K562 (cell line): ENCODE measurements around the gene SORCS1. TPM values are rescaled to one million over a fixed set of nuclear protein-coding genes. Genes with fewer than 3 reads are reported as not detected.

Experiments used
- ATAC-seq: fragments of 200-7000 bp; cut with Tn5 transposase; 3 replicates; pipeline ENCODE4 v1.9.1; 2020; ENCODE audit warnings: moderate library complexity
- BruUV-seq: library from RNA; stranded (reverse); fragments of 400-500 nt; replicated peaks from 2 replicates; lab custom pipeline; 2021; lab: Mats Ljungman, UMichigan
- CTCF ChIA-PET: fragments of 300-600 bp; formaldehyde crosslinking; extraction: SDS; loops from one replicate; lab custom pipeline; 2021; ENCODE audit warnings: low intra/inter-chr PET ratio; lab: Yijun Ruan, JAX
- POLR2A ChIA-PET: fragments of 300-600, 350-650 bp; sonication (Branson Sonifier 250); formaldehyde crosslinking; extraction: SDS; loops from one replicate; lab custom pipeline; 2021; ENCODE audit warnings: antibody characterized with exemption, inconsistent platforms; lab: Yijun Ruan, JAX
- DNase-seq, 4 experiments: peaks; one replicate each; pipeline versions ENCODE4 v3.0.0 to v3.0.0-alpha.2; 2011 to 2018; ENCODE audit warnings: low spot score in 3 of 4, mixed read lengths in 3 of 4; ENCODE audit errors: extremely low read depth in 1 of 4
- FAIRE-seq: peaks from 2 replicates; lab custom pipeline; 2011; peaks lifted over from hg19 to GRCh38; lab: Jason Lieb, UNC
- H2AFZ ChIP-seq: 2 replicates; pipeline ENCODE4 v1.6.0; 2011; ENCODE audit warnings: low read depth, low read length, control low read depth, inconsistent platforms
- H3K27ac ChIP-seq: fragments of 200-600 bp; 3 replicates; pipeline ENCODE4 v1.8.0; 2011; ENCODE audit warnings: low read depth, mild to moderate bottlenecking, control low read depth, inconsistent platforms, low read length, moderate library complexity, mixed read lengths; ENCODE audit errors: extremely low read depth
- H3K27me3 ChIP-seq, 2 experiments: fragments of 300-600 bp in 1 of 2; 2 replicates in 1 of 2; 3 replicates in 1 of 2; pipeline versions ENCODE4 v1.6.0 to v1.8.0; 2011; ENCODE audit warnings: inconsistent platforms in 2 of 2, low read length in 2 of 2, mild to moderate bottlenecking in 1 of 2, mixed read lengths in 1 of 2, moderate library complexity in 1 of 2; ENCODE audit not compliant: control insufficient read depth in 2 of 2, insufficient read depth in 2 of 2
- H3K36me3 ChIP-seq: fragments of 300-600 bp; 3 replicates; pipeline ENCODE4 v1.8.0; 2011; ENCODE audit warnings: mild to moderate bottlenecking, low read length, inconsistent platforms; ENCODE audit not compliant: control insufficient read depth, insufficient read depth
- H3K4me1 ChIP-seq, 2 experiments: fragments of 200-600 bp in 1 of 2; replicated peaks in 1 of 2; 2 replicates in 1 of 2; 3 replicates in 1 of 2; pipeline versions ENCODE4 v1.5.1 to v1.8.0; 2011; ENCODE audit warnings: inconsistent platforms in 2 of 2, low read length in 2 of 2, mild to moderate bottlenecking in 1 of 2, mixed read lengths in 1 of 2, moderate library complexity in 1 of 2; ENCODE audit not compliant: control insufficient read depth in 2 of 2, insufficient read depth in 2 of 2
- H3K4me2 ChIP-seq: 2 replicates; pipeline ENCODE4 v1.6.1; 2011; ENCODE audit warnings: low read length, control low read depth, inconsistent platforms, mixed read lengths; ENCODE audit not compliant: insufficient read depth
- H3K4me3 ChIP-seq: fragments of 200-600 bp; sonication (generic), shearing (Covaris generic); 2 replicates; pipeline ENCODE4 v1.5.1; 2016; ENCODE audit warnings: control low read depth, inconsistent platforms
- H3K79me2 ChIP-seq: fragments of 200-600 bp; 3 replicates; pipeline ENCODE4 v1.8.0; 2011; ENCODE audit warnings: low read length, inconsistent platforms; ENCODE audit not compliant: control insufficient read depth, insufficient read depth
- H3K9ac ChIP-seq, 2 experiments: 2 replicates each; pipeline versions ENCODE4 v1.6.0 to v1.6.1; 2011; ENCODE audit warnings: low read depth in 2 of 2, low read length in 2 of 2, control low read depth in 1 of 2, inconsistent platforms in 1 of 2, mild to moderate bottlenecking in 1 of 2, mixed read lengths in 1 of 2; ENCODE audit not compliant: insufficient read depth in 1 of 2
- H3K9me1 ChIP-seq: one replicate; pipeline ENCODE4 v1.6.0; 2011; ENCODE audit warnings: inconsistent platforms, mild to moderate bottlenecking, low read length, moderate library complexity; ENCODE audit not compliant: control insufficient read depth, insufficient read depth
- H3K9me3 ChIP-seq: replicated peaks from 2 replicates; pipeline ENCODE4 v1.5.1; 2011; ENCODE audit warnings: low read depth, low read length, inconsistent platforms; ENCODE audit not compliant: control insufficient read depth, insufficient read depth
- H4K20me1 ChIP-seq: replicated peaks from 2 replicates; pipeline ENCODE4 v1.6.1; 2011; ENCODE audit warnings: low read length, inconsistent platforms, mixed read lengths; ENCODE audit not compliant: control insufficient read depth, insufficient read depth
- CBFB ChIP-seq: sonication (generic); formaldehyde crosslinking; IDR thresholded peaks from 2 replicates; pipeline ENCODE4 v1.4.0; 2020; ENCODE audit warnings: mild to moderate bottlenecking, missing genetic modification reagents
- DIDO1 ChIP-seq: fragments of 450-650 bp; IDR thresholded peaks from 2 replicates; pipeline ENCODE4 v1.6.1; 2016; ENCODE audit warnings: low read depth, missing biosample characterization, missing genetic modification characterization
- DLX4 ChIP-seq: fragments of 250-450 bp; sonication (Bioruptor Pico); IDR thresholded peaks from 2 replicates; pipeline ENCODE4 v1.6.1; 2021; ENCODE audit warnings: mild to moderate bottlenecking
- GABPA ChIP-seq: fragments of 200-800 bp; sonication (Bioruptor generic); conservative IDR thresholded peaks from 2 replicates; pipeline ENCODE4 v1.6.1; 2016; ENCODE audit warnings: low read depth, missing genetic modification characterization, missing compliant biosample characterization
- GATAD2A ChIP-seq: fragments of 450-650 bp; IDR thresholded peaks from 2 replicates; pipeline ENCODE4 v1.6.1; 2017
- HNRNPUL1 ChIP-seq: fragments of 200-400 bp; formaldehyde crosslinking; IDR thresholded peaks from 2 replicates; pipeline ENCODE4 v1.6.1; 2017; ENCODE audit warnings: low read length
- ID3 ChIP-seq, 2 experiments: fragments of 250-450 bp in 1 of 2; fragments of 450-650 bp in 1 of 2; sonication (Bioruptor Pico) in 1 of 2; IDR thresholded peaks; 2 replicates each; pipeline versions ENCODE4 v1.6.1 to v1.8.0; 2016 to 2021; ENCODE audit warnings: mild to moderate bottlenecking in 2 of 2, moderate library complexity in 2 of 2, missing compliant biosample characterization in 1 of 2, missing genetic modification characterization in 1 of 2
- IRF9 ChIP-seq: fragments of 450-650 bp; IDR thresholded peaks from 2 replicates; pipeline ENCODE4 v1.6.1; 2016; ENCODE audit warnings: missing biosample characterization, missing genetic modification characterization
- MECOM ChIP-seq: fragments of 250-450 bp; sonication (Bioruptor Pico); IDR thresholded peaks from 2 replicates; pipeline ENCODE4 v1.8.0; 2022; ENCODE audit warnings: inconsistent platforms
- PPARD ChIP-seq: fragments of 250-450 bp; sonication (Bioruptor Pico); IDR thresholded peaks from 2 replicates; pipeline ENCODE4 v1.8.0; 2022; ENCODE audit warnings: inconsistent platforms, mild to moderate bottlenecking, moderate library complexity
- PURB ChIP-seq: sonication (generic); formaldehyde crosslinking; IDR thresholded peaks from 2 replicates; pipeline ENCODE4 v1.9.0; 2021; ENCODE audit warnings: low read depth, mild to moderate bottlenecking, missing genetic modification reagents
- SMAD2 ChIP-seq: fragments of 150-350 bp; IDR thresholded peaks from 2 replicates; pipeline ENCODE4 v1.6.1; 2014; ENCODE audit warnings: low read depth, mild to moderate bottlenecking, low read length
- SMARCA5 ChIP-seq: fragments of 450-650 bp; IDR thresholded peaks from 2 replicates; pipeline ENCODE4 v1.6.1; 2016
- ZBTB17 ChIP-seq: fragments of 450-650 bp; formaldehyde crosslinking; IDR thresholded peaks from 2 replicates; pipeline ENCODE4 v1.4.0; 2020; ENCODE audit warnings: mild to moderate bottlenecking
- ZBTB8A ChIP-seq: fragments of 450-650 bp; IDR thresholded peaks from 2 replicates; pipeline ENCODE4 v1.6.1; 2018; ENCODE audit warnings: mild to moderate bottlenecking, moderate library complexity; ENCODE audit not compliant: partially characterized antibody
- ZBTB9 ChIP-seq: fragments of 450-650 bp; formaldehyde crosslinking; IDR thresholded peaks from 2 replicates; pipeline ENCODE4 v1.4.0; 2020; ENCODE audit warnings: mild to moderate bottlenecking, moderate library complexity
- ZEB2 ChIP-seq: fragments of 450-650 bp; IDR thresholded peaks from 2 replicates; pipeline ENCODE4 v1.6.1; 2016
- in situ Hi-C: fragments of 300-500 bp; cut with MboI; formaldehyde crosslinking; loops from 4 replicates; pipeline ENCODE4 v1.15.0; 2018; ENCODE audit warnings: inconsistent platforms, mixed read lengths
- intact Hi-C: fragments of 100-400 bp; cut with micrococcal nuclease; formaldehyde crosslinking; loops from 2 replicates; pipeline ENCODE4 v1.14.2; 2022
- polyA plus RNA-seq, 8 experiments: library from polyadenylated mRNA; depleted of rRNA in 4 of 8; stranded (reverse) in 5 of 8; unstranded in 3 of 8; fragments of >200 nt; fragmentation: Nextera tagmentation in 2 of 8; fragmentation: Illumina TruSeq in 1 of 8; extraction: Ambion mirVana in 2 of 8; extraction: Trizol in 1 of 8; gene quantifications; 2 replicates each; pipeline versions ENCODE4 v1.2.1 to v1.2.3, GENCODE V29; 2011 to 2014; ENCODE audit warnings: inconsistent platforms in 1 of 8, missing spikeins in 1 of 8
- total RNA-seq, 7 experiments: library from RNA; depleted of rRNA in 6 of 7; stranded (reverse); fragments of >200 nt in 6 of 7; fragmentation: Illumina TruSeq in 2 of 7; extraction: Trizol in 2 of 7; gene quantifications; 2 replicates each; pipeline versions ENCODE4 v1.2.1 to v1.2.3, GENCODE V29; 2011 to 2021; ENCODE audit warnings: low replicate concordance in 1 of 7

The SORCS1 gene
- total and polyA plus RNA-seq, 9 of the 15 experiments (the other 6 are each of a cell fraction or from before 2014, with no cell fraction given), result 1.5 to 3.9 (median 2.7) TPM

- POLR2A ChIA-PET, result no interaction called here
Measured at GRCh38 chr10:107118866-107119265, 45.6 kb downstream of the SORCS1 start.

More at GRCh38 chr10:107118866-107119265, 45.6 kb downstream of the SORCS1 start:
- H2AFZ ChIP-seq, result no peak overlapping the region
- BruUV-seq, result no TSS peak
- ATAC-seq (no peak), DNase-seq (no peak)
- H3K9me3 ChIP-seq, result no peaks in the 10 kb centered on the region
- no peaks in the 10 kb centered on the region for H3K79me2 ChIP-seq
- no peaks in the 10 kb centered on the region for H3K36me3 ChIP-seq
- H4K20me1 ChIP-seq, result no peaks in the 10 kb centered on the region
- intact Hi-C loops, result no loop called here
- H3K9me1 ChIP-seq, result no peaks in the 10 kb centered on the region
- no peak for TF ChIP-seq ID3 (CRISPR knock-in tag; IDR thresholded peaks at IDR 0.05)
- no peak for TF ChIP-seq ID3 (tag; IDR thresholded peaks at IDR 0.05)
- no peak for TF ChIP-seq GATAD2A
- no peak for TF ChIP-seq DIDO1 (tag)
- TF ChIP-seq MECOM (CRISPR knock-in tag), result no peak
- TF ChIP-seq ZBTB17 (CRISPR knock-in tag), result no peak
- TF ChIP-seq CBFB (CRISPR knock-in tag), result no peak
- TF ChIP-seq IRF9 (tag), result no peak
- TF ChIP-seq ZEB2, result no peak
- TF ChIP-seq PURB (CRISPR knock-in tag), result no peak
- no peak for TF ChIP-seq SMAD2
- TF ChIP-seq PPARD, result no peak
- no peak for TF ChIP-seq DLX4 (CRISPR knock-in tag)
- no peak for TF ChIP-seq ZBTB9 (CRISPR knock-in tag)
- no peak for TF ChIP-seq HNRNPUL1
- TF ChIP-seq ZBTB8A, result no peak
- no peak for TF ChIP-seq GABPA
- no peak for TF ChIP-seq SMARCA5
- TF ChIP-seq, all 486 proteins: peak for 0
- CTCF ChIA-PET, result no interaction called here
- in situ Hi-C loops, result no loop called here
- H3K4me3 ChIP-seq, result no peak overlapping the region
- FAIRE-seq, result no peak
- H3K4me2 ChIP-seq, result no peak overlapping the region
- H3K27me3 ChIP-seq, result no peaks in the 10 kb centered on the region
- H3K4me1 ChIP-seq, result no peaks in the 10 kb centered on the region
- H3K27ac ChIP-seq, result no peak overlapping the region
- H3K9ac ChIP-seq, result no peak overlapping the region
